Stomach smooth muscle (tissue), 2 donors: ENCODE measurements around the gene UFD1.

Experiments
- H3K27ac ChIP-seq: one replicate; pipeline ENCODE4 v1.7.0; 2013; ENCODE audit warnings: mild to moderate bottlenecking, low read length, inconsistent platforms
- H3K27me3 ChIP-seq, 2 donors: one replicate each; pipeline ENCODE4 v1.7.0; 2013; ENCODE audit warnings: low read length in 2 of 2; ENCODE audit not compliant: insufficient read depth in 2 of 2, control insufficient read depth in 1 of 2
- H3K36me3 ChIP-seq, 2 donors: one replicate each; pipeline ENCODE4 v1.7.0; 2013; ENCODE audit warnings: low read length in 2 of 2; ENCODE audit not compliant: control insufficient read depth in 2 of 2, insufficient read depth in 2 of 2
- H3K4me1 ChIP-seq: one replicate; pipeline ENCODE4 v1.7.0; 2013; ENCODE audit warnings: low read length; ENCODE audit not compliant: control insufficient read depth, insufficient read depth
- H3K4me3 ChIP-seq, 2 donors: one replicate each; pipeline ENCODE4 v1.7.0; 2013; ENCODE audit warnings: low read length in 2 of 2
- H3K9ac ChIP-seq, 2 donors: one replicate each; pipeline ENCODE4 v1.7.0; 2013; ENCODE audit warnings: low read length in 2 of 2, mild to moderate bottlenecking in 1 of 2
- H3K9me3 ChIP-seq, 2 donors: one replicate each; pipeline ENCODE4 v1.7.0; 2013; ENCODE audit warnings: low read length in 2 of 2; ENCODE audit not compliant: control insufficient read depth in 2 of 2
- donor health status: healthy.
- donor health status: Pancreatic carcinoma.

The UFD1 gene

DNA sequence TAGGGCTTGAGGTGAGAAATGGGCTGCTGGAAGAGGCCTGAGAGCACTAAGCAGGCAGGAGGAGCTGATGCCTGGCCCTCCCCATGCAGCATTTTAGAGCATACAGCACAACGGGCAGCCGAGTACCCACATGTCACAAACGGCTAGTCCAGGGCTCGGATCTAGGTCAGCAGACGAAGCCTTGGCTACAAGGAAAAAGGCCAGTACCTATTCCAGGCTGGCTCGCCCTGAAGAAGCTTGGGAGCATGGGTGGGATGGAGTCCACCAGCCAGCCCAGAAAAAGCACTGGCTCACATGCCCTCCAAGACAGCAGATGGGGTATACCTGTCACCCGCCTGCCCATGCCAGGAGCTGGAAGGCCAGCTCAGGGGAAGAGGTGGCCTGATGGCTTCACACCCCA is 9.6 kb downstream of the UFD1 start:
- no peak overlapping the region for H3K27ac ChIP-seq
- no peak overlapping the region for H3K4me3 ChIP-seq
- no peaks in the 10 kb centered on the region for H3K27me3 ChIP-seq
- no peaks in the 10 kb centered on the region for H3K9me3 ChIP-seq
- H3K9ac ChIP-seq = no peak overlapping the region
- peaks cover 74 to 83% of the 10 kb centered on the region in 2 donors for H3K36me3 ChIP-seq
- H3K4me1 ChIP-seq = peaks cover 3% of the 10 kb centered on the region

DNA sequence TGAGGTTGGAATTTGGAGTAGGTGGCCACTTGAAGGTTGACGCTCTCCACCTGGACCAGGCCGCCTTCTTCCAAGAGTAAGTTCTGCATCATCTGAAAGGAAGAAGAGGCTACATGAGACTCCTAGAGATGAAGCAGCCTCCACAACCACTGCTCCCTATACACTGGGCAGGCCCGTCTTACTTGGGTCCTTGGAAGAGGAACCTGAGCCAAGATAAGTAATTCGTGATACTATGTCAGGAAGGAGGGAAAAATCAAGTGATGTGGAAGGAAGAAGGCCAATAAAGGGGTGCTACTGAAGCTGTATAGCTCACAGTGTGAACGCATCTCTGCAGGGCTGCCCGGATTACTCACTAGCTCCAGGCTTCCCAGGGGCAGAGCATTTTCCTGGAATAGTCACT is 11.1 kb downstream of the UFD1 start:
- H3K4me1 ChIP-seq = peaks cover 3% of the 10 kb centered on the region
- no peak overlapping the region for H3K9ac ChIP-seq
- H3K4me3 ChIP-seq = no peak overlapping the region
- H3K27me3 ChIP-seq = no peaks in the 10 kb centered on the region
- H3K36me3 ChIP-seq = peaks cover 72 to 78% of the 10 kb centered on the region in 2 donors
- H3K27ac ChIP-seq = no peak overlapping the region
- no peaks in the 10 kb centered on the region for H3K9me3 ChIP-seq

DNA sequence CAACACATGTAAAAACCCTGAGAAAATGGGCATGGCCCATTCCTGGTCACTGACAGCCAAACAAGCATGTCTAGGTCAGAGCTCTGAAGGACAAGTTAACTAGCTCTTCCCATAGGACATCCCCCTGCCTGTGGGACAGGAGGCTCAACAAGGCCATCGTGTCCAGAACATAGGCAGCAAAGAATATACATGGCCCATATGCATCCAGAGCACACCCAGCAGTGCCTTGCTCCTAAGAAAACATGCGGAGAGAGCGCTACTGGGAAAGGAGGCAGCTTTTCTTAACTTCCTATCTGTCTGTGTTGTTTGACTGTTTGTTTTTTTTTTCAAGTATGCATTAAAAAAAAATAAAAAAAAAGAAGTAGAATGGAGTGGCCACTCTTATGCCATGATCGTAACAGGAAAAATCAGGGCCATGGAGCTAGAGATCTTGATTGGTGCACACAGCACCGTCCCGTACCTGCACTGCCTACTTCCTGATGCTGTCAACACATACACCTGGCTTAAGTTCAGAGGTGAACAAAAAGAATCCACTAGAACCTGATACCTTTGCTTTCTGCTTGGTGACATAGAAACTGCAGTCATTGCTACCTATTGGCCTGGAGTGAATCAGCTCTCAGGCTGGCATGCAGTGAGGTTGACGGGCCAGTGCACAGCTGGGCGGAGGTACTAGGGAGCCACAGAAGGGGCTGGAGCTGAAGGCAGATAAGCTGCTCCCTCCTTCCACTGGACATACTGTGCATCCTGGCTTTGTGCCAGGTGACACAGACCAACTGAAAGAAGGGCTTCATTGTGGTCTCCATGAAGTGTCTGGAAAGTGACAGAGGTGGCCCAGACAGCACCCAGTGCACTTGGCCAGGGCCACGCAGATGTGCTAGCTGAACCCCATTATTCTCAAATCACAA is 11.9 kb downstream of the UFD1 start:
- no peaks in the 10 kb centered on the region for H3K27me3 ChIP-seq
- H3K4me1 ChIP-seq = peaks cover under 1% of the 10 kb centered on the region
- H3K36me3 ChIP-seq = peaks cover 70 to 72% of the 10 kb centered on the region in 2 donors
- H3K4me3 ChIP-seq = no peak overlapping the region
- H3K9ac ChIP-seq = no peak overlapping the region
- H3K9me3 ChIP-seq = no peaks in the 10 kb centered on the region
- H3K27ac ChIP-seq = no peak overlapping the region

DNA sequence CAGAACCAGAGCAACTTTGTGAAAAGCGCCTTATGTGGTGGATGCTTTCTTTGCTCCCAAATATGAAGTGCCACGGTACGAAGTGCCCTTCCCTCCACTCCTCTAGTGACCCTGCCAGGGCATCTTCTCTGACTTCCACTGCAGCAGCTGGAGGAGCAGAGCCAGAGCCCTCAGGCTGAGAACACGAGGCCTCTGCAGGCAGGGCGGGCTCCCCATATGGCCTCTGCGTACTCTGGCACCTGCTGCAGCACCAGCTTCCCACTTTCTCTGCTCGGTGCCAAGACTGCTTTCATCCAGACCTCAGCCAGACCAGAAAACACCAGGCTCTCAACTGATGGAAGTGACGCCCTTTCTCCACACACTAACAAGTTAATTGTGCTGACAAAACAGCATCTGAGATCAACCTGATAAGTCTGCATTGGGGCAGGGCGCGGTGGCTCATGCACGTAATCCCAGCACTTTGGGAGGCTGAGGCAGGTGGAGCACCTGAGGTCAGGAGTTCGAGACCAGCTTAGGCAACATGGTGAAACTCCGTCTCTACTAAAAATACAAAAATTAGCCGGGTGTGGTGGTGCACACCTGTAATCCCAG is 12.8 kb downstream of the UFD1 start:
- Histone ChIP-seq H3K4me1 (no peaks in the 10 kb centered on the region), H3K9ac (no peak overlapping the region), H3K27ac (no peak overlapping the region), H3K9me3 (no peaks in the 10 kb centered on the region), H3K4me3 (no peak overlapping the region), H3K36me3 (peaks cover 64% of the 10 kb centered on the region in 2 donors), H3K27me3 (no peaks in the 10 kb centered on the region)

DNA sequence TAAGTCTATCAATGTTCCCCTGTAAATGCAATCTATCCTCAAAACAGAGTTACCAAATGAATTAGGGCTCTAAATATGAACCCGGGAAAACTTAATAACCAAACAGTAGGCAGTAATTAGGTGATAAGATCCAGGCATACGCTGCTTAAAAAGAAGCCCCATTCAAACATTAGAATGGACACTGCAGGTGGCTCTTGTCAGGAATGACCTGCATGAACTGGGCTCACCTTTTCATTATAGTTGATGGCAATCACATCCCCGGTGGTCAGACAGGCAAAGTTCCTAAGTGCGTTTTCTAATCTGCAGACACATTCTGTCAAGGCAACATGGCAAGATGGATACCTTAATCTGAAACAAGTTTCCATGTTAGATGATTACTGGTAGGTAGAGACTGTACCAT is 14.0 kb downstream of the UFD1 start:
- Histone ChIP-seq H3K9ac (no peak overlapping the region), H3K9me3 (no peaks in the 10 kb centered on the region), H3K4me1 (no peaks in the 10 kb centered on the region), H3K36me3 (peaks cover 57 to 59% of the 10 kb centered on the region in 2 donors), H3K4me3 (no peak overlapping the region), H3K27ac (no peak overlapping the region), H3K27me3 (no peaks in the 10 kb centered on the region)

DNA sequence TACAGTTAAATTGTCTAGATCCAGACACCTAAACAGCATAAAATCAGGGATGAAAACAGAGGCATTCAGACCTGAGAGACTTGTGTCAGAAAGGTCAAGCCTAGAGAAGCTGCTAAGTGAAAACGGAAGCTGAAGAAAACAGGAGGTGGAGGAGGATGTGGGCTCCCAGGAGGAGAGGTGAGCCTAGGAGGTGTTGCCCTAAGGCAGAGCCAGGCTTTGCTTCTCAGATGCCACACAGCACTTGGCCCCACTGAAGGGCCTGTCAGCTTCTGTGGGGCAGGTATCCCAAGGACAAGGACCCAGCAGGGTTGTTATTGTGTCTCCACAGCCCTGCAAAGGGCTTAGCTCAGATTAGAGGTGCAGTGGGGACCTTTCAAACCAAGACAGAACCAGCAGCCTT is 14.4 kb downstream of the UFD1 start:
- Histone ChIP-seq H3K4me1 (no peaks in the 10 kb centered on the region), H3K4me3 (no peak overlapping the region), H3K9ac (no peak overlapping the region), H3K9me3 (no peaks in the 10 kb centered on the region), H3K27ac (no peak overlapping the region), H3K27me3 (no peaks in the 10 kb centered on the region), H3K36me3 (peaks cover 52 to 54% of the 10 kb centered on the region in 2 donors)

DNA sequence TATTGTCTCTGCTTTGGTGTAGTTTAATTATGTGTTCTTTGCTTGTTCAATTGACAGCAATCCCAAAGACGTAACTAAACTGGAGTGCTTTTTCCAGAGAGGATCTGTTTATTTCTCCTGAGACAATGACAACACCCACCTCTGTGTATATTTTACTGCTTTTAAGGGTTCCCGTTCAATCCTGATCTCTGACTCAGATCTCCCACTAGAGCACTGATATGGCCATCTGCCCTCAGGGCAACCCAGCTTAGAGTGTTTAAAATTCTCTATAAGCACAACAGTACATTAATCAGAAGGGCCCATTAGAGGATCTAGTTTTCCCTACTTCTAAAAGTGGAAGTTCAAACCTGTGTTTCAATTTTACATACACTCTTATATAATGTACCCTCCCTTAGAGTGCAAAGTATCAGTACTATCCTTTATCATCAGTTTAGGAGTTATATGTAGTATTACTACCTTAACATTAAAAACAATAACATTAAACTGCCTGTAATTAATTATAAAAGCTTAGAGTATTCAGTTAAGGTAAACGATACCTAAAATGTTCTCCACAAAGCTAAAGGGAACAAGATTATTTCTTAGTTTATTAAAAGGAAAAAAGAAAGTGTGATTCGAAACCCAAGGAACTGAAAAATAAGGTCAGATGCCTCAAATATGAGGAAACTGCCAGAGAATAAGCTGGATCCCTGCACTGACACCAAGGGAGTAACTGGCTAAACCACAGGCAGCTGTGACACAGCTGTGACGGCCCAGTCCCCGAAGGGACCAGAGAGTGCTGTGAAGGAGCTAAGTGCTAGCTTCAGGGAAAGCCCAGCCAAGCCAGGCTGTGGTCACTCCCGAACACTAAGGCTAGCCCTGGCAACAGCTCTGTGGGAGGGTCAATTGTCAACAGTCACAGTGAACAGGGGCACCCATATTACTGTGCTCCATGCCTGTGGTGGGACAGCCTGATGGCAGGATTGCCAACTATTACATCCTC is 15.2 kb downstream of the UFD1 start:
- H3K27ac ChIP-seq = no peak overlapping the region
- no peaks in the 10 kb centered on the region for H3K9me3 ChIP-seq
- no peak overlapping the region for H3K9ac ChIP-seq
- no peaks in the 10 kb centered on the region for H3K27me3 ChIP-seq
- H3K4me3 ChIP-seq = no peak overlapping the region
- H3K4me1 ChIP-seq = no peaks in the 10 kb centered on the region
- H3K36me3 ChIP-seq = peaks cover 46 to 48% of the 10 kb centered on the region in 2 donors

DNA sequence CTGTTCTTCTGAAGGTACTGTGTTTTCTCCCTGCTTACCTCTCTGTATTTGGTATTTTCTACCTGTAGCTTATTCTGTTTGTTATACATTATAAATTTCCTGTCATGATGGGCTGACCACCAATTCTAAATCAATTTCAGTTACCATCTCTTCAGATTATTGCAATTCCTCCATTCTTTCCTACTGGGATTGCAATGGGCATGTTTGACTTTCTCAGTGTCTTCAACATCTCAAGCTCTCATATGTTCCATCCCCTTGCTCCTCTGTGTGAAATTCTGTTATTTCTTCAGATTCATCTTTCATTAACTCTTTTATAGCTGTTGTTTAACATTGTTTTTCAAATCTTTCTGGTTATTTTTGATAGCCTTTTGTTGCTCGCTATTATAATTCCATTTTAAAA is 16.0 kb downstream of the UFD1 start:
- peaks cover 40 to 42% of the 10 kb centered on the region in 2 donors for H3K36me3 ChIP-seq
- no peak overlapping the region for H3K9ac ChIP-seq
- H3K9me3 ChIP-seq = no peaks in the 10 kb centered on the region
- H3K4me3 ChIP-seq = no peak overlapping the region
- no peaks in the 10 kb centered on the region for H3K27me3 ChIP-seq
- H3K4me1 ChIP-seq = no peaks in the 10 kb centered on the region
- no peak overlapping the region for H3K27ac ChIP-seq

DNA sequence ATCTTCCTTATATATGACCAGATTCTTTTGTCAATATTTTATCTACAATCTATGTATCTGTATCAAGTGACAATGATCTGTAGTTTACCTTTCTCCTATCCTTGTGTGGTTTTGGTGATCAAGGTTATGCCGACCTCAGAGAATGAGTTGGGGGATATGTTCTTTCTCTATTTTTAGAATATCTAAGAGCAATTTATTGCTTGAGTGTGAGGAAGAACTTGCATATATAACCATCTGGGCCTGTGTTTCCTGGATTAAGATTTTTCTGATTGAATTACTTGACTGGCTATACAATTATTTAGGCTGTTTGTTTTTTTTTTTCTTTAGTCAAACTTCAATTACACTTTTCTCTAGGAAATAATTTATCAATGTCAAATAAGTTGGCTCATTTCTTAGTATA is 17.5 kb downstream of the UFD1 start:
- Histone ChIP-seq H3K36me3 (peaks cover 40 to 43% of the 10 kb centered on the region in 2 donors), H3K9me3 (no peaks in the 10 kb centered on the region), H3K9ac (no peak overlapping the region), H3K27me3 (no peaks in the 10 kb centered on the region), H3K4me1 (no peaks in the 10 kb centered on the region), H3K27ac (no peak overlapping the region), H3K4me3 (no peak overlapping the region)

DNA sequence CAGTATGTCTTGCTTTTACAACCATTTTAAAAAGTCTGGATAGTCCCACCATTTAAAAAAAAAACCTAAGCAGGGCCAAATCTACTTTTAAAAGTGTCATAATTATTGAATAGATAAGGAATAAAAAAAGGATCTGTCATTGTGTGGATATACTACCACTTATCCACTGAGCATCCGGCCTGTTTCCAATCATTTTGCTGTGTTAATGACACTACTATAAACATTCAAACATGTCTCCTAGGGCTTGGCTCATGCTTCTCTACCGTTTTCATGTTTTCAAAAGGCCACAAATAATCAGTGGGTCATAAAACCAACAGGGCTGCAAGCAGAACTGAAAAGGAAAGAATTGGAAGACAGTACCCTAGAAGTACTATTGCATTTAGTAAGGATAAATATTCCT is 19.0 kb downstream of the UFD1 start:
- Histone ChIP-seq H3K4me1 (no peaks in the 10 kb centered on the region), H3K9ac (no peak overlapping the region), H3K4me3 (no peak overlapping the region), H3K36me3 (peaks cover 43 to 48% of the 10 kb centered on the region in 2 donors), H3K27me3 (no peaks in the 10 kb centered on the region), H3K9me3 (no peaks in the 10 kb centered on the region), H3K27ac (no peak overlapping the region)
